HepG2 (cell line): Measurements from ENCODE around the gene ZFYVE28. TPM values are rescaled to one million over a fixed set of nuclear protein-coding genes. Genes with fewer than 3 reads are reported as not detected.

Source experiments
- CENPX ChIP-seq: sonication (generic); formaldehyde crosslinking; IDR thresholded peaks from 2 replicates; pipeline ENCODE4 v1.9.0; 2021; ENCODE audit warnings: mild to moderate bottlenecking, missing genetic modification reagents, moderate library complexity
- DMAP1 ChIP-seq: IDR thresholded peaks from 2 replicates; pipeline ENCODE4 v1.6.1; 2016
- DRAP1 ChIP-seq: IDR thresholded peaks from 2 replicates; pipeline ENCODE4 v1.6.1; 2016; ENCODE audit warnings: missing genetic modification reagents, missing compliant biosample characterization
- EHMT2 ChIP-seq: fragments of 200-600 bp; sonication (generic); IDR thresholded peaks from 2 replicates; pipeline ENCODE4 v1.7.0; 2017; ENCODE audit warnings: antibody characterized with exemption, low read depth, low read length, borderline replicate concordance
- KLF16 ChIP-seq, 2 experiments: sonication (generic) in 1 of 2; formaldehyde crosslinking in 1 of 2; IDR thresholded peaks; 2 replicates each; pipeline versions ENCODE4 v1.6.1 to v1.8.0; 2016 to 2023; ENCODE audit warnings: missing genetic modification reagents in 2 of 2, missing compliant biosample characterization in 1 of 2
- MED1 ChIP-seq: sonication (generic); formaldehyde crosslinking; IDR thresholded peaks from 2 replicates; pipeline ENCODE4 v1.4.0; 2020; ENCODE audit warnings: missing genetic modification reagents
- NR3C1 ChIP-seq: sonication (generic); formaldehyde crosslinking; IDR thresholded peaks from 2 replicates; pipeline ENCODE4 v1.4.0; 2020; ENCODE audit warnings: missing genetic modification reagents
- SMARCE1 ChIP-seq: fragments of 450-650 bp; IDR thresholded peaks from 2 replicates; pipeline ENCODE4 v1.6.1; 2017; ENCODE audit warnings: borderline replicate concordance
- STAT5B ChIP-seq: sonication (generic); formaldehyde crosslinking; IDR thresholded peaks from 2 replicates; pipeline ENCODE4 v1.4.0; 2020; ENCODE audit warnings: missing genetic modification reagents
- TRIM24 ChIP-seq: sonication (generic); formaldehyde crosslinking; IDR thresholded peaks from 2 replicates; pipeline ENCODE4 v1.8.0; 2022; ENCODE audit warnings: mild to moderate bottlenecking, missing genetic modification reagents
- USF2 ChIP-seq, 2 experiments: sonication (generic) in 1 of 2; formaldehyde crosslinking in 1 of 2; IDR thresholded peaks; 2 replicates each; pipeline versions ENCODE4 v1.5.1 to v1.6.1; 2011 to 2020; ENCODE audit warnings: borderline replicate concordance in 1 of 2, low read depth in 1 of 2, low read length in 1 of 2, mild to moderate bottlenecking in 1 of 2, missing genetic modification reagents in 1 of 2, moderate library complexity in 1 of 2
- ZNF12 ChIP-seq: sonication (generic); formaldehyde crosslinking; IDR thresholded peaks from 2 replicates; pipeline ENCODE4 v1.5.0; 2020; ENCODE audit warnings: missing genetic modification reagents
- ZNF207 ChIP-seq: fragments of 450-650 bp; IDR thresholded peaks from 2 replicates; pipeline ENCODE4 v1.6.1; 2016; ENCODE audit warnings: antibody characterized with exemption, borderline replicate concordance
- ZNF337 ChIP-seq: sonication (generic); formaldehyde crosslinking; IDR thresholded peaks from 2 replicates; pipeline ENCODE4 v1.5.1; 2020; ENCODE audit warnings: missing genetic modification reagents, low read depth, mild to moderate bottlenecking, borderline replicate concordance
- ZNF451 ChIP-seq: sonication (generic); formaldehyde crosslinking; IDR thresholded peaks from 2 replicates; pipeline ENCODE4 v1.5.0; 2020; ENCODE audit warnings: mild to moderate bottlenecking, missing genetic modification reagents
- ZNF597 ChIP-seq: sonication (generic); formaldehyde crosslinking; IDR thresholded peaks from 2 replicates; pipeline ENCODE4 v1.5.0; 2020; ENCODE audit warnings: missing genetic modification reagents
- ZNF770 ChIP-seq: sonication (generic); formaldehyde crosslinking; IDR thresholded peaks from 2 replicates; pipeline ENCODE4 v1.5.0; 2020; ENCODE audit warnings: mild to moderate bottlenecking, missing genetic modification reagents
- polyA plus RNA-seq, 8 experiments: library from polyadenylated mRNA; depleted of rRNA in 3 of 8; stranded (reverse) in 7 of 8; unstranded in 1 of 8; fragments of >200 nt; fragmentation: Illumina TruSeq in 4 of 8; extraction: Trizol in 4 of 8; gene quantifications; 2 replicates each; pipeline versions ENCODE4 v1.2.1 to v1.2.3, GENCODE V29; 2011 to 2016; ENCODE audit warnings: low read depth in 4 of 8, missing spikeins in 1 of 8, mixed read lengths in 1 of 8; ENCODE audit not compliant: insufficient read depth in 1 of 8
- total RNA-seq, 5 experiments: library from RNA; depleted of rRNA; stranded (reverse); fragments of >200 nt; fragmentation: Illumina TruSeq; extraction: Trizol; gene quantifications; 2 replicates each; pipeline ENCODE4 v1.2.3, GENCODE V29; 2016; ENCODE audit warnings: low read depth in 1 of 5
- TF ChIP-seq, protein P1 (sequence below): IDR thresholded peaks from 2 replicates; pipeline ENCODE4 v1.6.1; 2016; ENCODE audit warnings: low read depth, missing genetic modification reagents, missing compliant biosample characterization

The ZFYVE28 gene
- total and polyA plus RNA-seq, 2 of the 13 experiments (the other 11 are each of a cell fraction or from before 2014, with no cell fraction given), result 0.12 to 0.22 TPM

DNA sequence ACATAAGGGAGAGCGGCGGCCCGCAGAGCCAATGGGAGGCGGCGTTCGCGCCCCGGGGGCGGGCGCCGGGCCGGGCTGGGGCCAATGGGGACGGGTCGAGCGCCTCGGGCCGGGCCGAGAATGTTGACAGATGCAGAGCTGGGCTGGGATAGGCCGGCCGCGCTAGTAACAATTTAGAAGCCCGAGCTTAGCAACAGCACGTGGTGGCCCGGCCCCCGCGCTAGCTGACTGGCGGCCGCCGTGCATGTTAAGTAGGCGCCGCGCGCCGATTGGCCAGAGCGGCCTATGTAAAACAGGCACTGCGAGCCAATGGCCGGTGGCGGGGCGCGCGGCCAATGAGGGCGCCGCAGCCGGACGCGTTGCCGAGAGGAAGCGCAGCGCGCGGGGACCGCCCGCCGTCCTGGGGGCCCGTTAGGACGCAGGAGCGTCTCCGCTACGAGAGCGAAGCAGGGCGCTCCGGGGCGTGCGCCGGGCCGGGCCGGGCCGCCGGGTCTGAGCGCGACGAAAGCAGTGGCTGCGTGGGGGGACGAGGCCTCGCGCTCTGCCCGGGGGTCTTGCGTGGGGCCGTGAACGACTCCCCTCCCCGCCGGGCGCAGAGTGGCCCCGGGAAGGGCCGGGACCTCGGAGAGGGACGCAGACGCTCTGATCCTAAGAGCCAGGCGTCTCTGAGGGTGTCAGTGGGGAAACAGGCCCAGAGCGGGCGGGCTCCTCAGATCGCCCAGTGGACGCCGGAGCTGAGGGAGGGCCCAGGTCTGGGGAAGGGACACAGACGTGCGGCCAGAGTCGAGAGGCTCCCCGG, 156.1 kb downstream of the ZFYVE28 start (continued):
- TF ChIP-seq, protein P1, sequence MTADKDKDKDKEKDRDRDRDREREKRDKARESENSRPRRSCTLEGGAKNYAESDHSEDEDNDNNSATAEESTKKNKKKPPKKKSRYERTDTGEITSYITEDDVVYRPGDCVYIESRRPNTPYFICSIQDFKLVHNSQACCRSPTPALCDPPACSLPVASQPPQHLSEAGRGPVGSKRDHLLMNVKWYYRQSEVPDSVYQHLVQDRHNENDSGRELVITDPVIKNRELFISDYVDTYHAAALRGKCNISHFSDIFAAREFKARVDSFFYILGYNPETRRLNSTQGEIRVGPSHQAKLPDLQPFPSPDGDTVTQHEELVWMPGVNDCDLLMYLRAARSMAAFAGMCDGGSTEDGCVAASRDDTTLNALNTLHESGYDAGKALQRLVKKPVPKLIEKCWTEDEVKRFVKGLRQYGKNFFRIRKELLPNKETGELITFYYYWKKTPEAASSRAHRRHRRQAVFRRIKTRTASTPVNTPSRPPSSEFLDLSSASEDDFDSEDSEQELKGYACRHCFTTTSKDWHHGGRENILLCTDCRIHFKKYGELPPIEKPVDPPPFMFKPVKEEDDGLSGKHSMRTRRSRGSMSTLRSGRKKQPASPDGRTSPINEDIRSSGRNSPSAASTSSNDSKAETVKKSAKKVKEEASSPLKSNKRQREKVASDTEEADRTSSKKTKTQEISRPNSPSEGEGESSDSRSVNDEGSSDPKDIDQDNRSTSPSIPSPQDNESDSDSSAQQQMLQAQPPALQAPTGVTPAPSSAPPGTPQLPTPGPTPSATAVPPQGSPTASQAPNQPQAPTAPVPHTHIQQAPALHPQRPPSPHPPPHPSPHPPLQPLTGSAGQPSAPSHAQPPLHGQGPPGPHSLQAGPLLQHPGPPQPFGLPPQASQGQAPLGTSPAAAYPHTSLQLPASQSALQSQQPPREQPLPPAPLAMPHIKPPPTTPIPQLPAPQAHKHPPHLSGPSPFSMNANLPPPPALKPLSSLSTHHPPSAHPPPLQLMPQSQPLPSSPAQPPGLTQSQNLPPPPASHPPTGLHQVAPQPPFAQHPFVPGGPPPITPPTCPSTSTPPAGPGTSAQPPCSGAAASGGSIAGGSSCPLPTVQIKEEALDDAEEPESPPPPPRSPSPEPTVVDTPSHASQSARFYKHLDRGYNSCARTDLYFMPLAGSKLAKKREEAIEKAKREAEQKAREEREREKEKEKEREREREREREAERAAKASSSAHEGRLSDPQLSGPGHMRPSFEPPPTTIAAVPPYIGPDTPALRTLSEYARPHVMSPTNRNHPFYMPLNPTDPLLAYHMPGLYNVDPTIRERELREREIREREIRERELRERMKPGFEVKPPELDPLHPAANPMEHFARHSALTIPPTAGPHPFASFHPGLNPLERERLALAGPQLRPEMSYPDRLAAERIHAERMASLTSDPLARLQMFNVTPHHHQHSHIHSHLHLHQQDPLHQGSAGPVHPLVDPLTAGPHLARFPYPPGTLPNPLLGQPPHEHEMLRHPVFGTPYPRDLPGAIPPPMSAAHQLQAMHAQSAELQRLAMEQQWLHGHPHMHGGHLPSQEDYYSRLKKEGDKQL (CRISPR knock-in tag), result no peak
- TF ChIP-seq ZNF451 (CRISPR knock-in tag), result peak; percentile 32; the same call in 1 of the 2 replicates
- no peak for TF ChIP-seq TRIM24
- TF ChIP-seq ZNF12, result no peak
- peak; percentile 33; the same call in 1 of the 2 replicates for TF ChIP-seq DMAP1 (CRISPR knock-in tag)
- peak; percentile 39; the same call in 1 of the 2 replicates for TF ChIP-seq USF2 (IDR thresholded peaks at IDR 0.05; ENCODE audit: low read depth, low read length)
- no peak for TF ChIP-seq USF2 (CRISPR knock-in tag; IDR thresholded peaks at IDR 0.05; ENCODE audit: borderline replicate concordance)
- no peak for TF ChIP-seq ZNF207
- no peak for TF ChIP-seq ZNF597 (CRISPR knock-in tag)
- no peak for TF ChIP-seq SMARCE1
- TF ChIP-seq MED1 (CRISPR knock-in tag), result peak; percentile 58
- TF ChIP-seq STAT5B (CRISPR knock-in tag), result no peak
- TF ChIP-seq ZNF770, result peak; percentile 19; the same call in 1 of the 2 replicates
- TF ChIP-seq NR3C1 (CRISPR knock-in tag), result no peak
- no peak for TF ChIP-seq ZNF337 (CRISPR knock-in tag)
- no peak for TF ChIP-seq CENPX (CRISPR knock-in tag)
- TF ChIP-seq EHMT2, result no peak
- peak; percentile 74 for TF ChIP-seq DRAP1 (CRISPR knock-in tag)
- peak in 1 of 2 experiments; percentile 55; a peak in 1 of 4 replicates for TF ChIP-seq KLF16 (CRISPR knock-in tag; IDR thresholded peaks at IDR 0.05)
